Psoas muscle (tissue), 8 donors: Measurements from ENCODE around the gene CFAP74. TPM values are rescaled to one million over a fixed set of nuclear protein-coding genes. Genes with fewer than 3 reads are reported as not detected.
"Not testable (repeated sequence)": the region's sequence is repeated elsewhere in the genome, so short reads cannot be mapped to it uniquely, and the experiment has no call there.

Experiments
- ATAC-seq, 4 donors: fragments of 200-7000 bp; cut with Tn5 transposase; one replicate each; pipeline ENCODE4 v1.9.1; 2020; ENCODE audit warnings: moderate library complexity in 3 of 4, mild to moderate bottlenecking in 2 of 4
- DNase-seq, 2 donors: peaks; one replicate each; pipeline ENCODE4 v3.0.0-alpha.2; 2020
- H3K27ac ChIP-seq: fragments of 200-600 bp; one replicate; pipeline ENCODE4 v1.8.0; 2022
- H3K27me3 ChIP-seq, 3 donors: fragments of 200-600 bp in 1 of 3; one replicate each; pipeline versions ENCODE4 v1.6.1 to v1.8.0; 2013 to 2022; ENCODE audit warnings: low read length in 2 of 3, mild to moderate bottlenecking in 2 of 3, moderate library complexity in 1 of 3; ENCODE audit not compliant: insufficient read depth in 3 of 3
- H3K36me3 ChIP-seq, 2 donors: fragments of 200-600 bp in 1 of 2; one replicate each; pipeline versions ENCODE4 v1.6.1 to v1.8.0; 2013 to 2022; ENCODE audit warnings: low read depth in 1 of 2, mild to moderate bottlenecking in 1 of 2, moderate library complexity in 1 of 2; ENCODE audit not compliant: insufficient read depth in 1 of 2
- H3K4me1 ChIP-seq: fragments of 200-600 bp; one replicate; pipeline ENCODE4 v1.8.0; 2022
- H3K4me3 ChIP-seq: fragments of 200-600 bp; one replicate; pipeline ENCODE4 v1.8.0; 2022; ENCODE audit warnings: mild to moderate bottlenecking
- H3K9me3 ChIP-seq: fragments of 200-600 bp; one replicate; pipeline ENCODE4 v1.8.0; 2022
- CTCF ChIP-seq: fragments of 200-600 bp; IDR thresholded peaks from one replicate; pipeline ENCODE4 v1.8.0; 2022; ENCODE audit warnings: antibody characterized with exemption
- WGBS, 3 donors: extraction: QIAGEN DNeasy Blood & Tissue Kit; methylation state at CpG; one replicate each; pipeline versions ENCODE4 v1.1.6 to v1.1.7; 2013; 5-methylcytosine and 5-hydroxymethylcytosine counted together
- intact Hi-C, 2 donors: fragments of 100-400 bp; cut with DNase I; formaldehyde crosslinking; loops; one replicate each; pipeline versions ENCODE4 v1.11.0 to v1.14.2; 2022
- polyA plus RNA-seq, 3 donors: library from polyadenylated mRNA; stranded (reverse); fragments of 200-250 nt; gene quantifications; one replicate each; pipeline ENCODE4 v1.2.3, GENCODE V29; 2013
- total RNA-seq, 4 donors: library from RNA; stranded (reverse); fragmentation: NEBNext Ultra II Directional in 2 of 4; extraction: Animal tissue kit (Norgen Biotek cat#: 25700) in 2 of 4; gene quantifications; one replicate each; pipeline versions ENCODE4 v1.2.1 to v1.2.4, GENCODE V29; 2021 to 2023
- donor health status: healthy with polysubstance abuse.
- donor health status: DM: no; HTN: no; CAD: no; lungs with moderate emphysema.
- donor health status: Bipolar disorder and iron deficiency.
- donor health status: healthy.
- donor health status: DM: yes; HTN: yes; CAD: no.
- donor health status: DM: no; HTN: no; CAD: no.
- donor health status: DM: no; HTN: no; CAD: no.
- donor health status: DM: yes; HTN: yes; CAD: no.

The CFAP74 gene
- total and polyA plus RNA-seq, 7 donors: 0.01 to 0.05 TPM; not detected in 5

- DNase-seq: no peak
- no peak for ATAC-seq
- no peak for TF ChIP-seq CTCF
- H3K36me3 ChIP-seq: no peaks in the 10 kb centered on the region
- intact Hi-C loops: no loop called here
- H3K27ac ChIP-seq: no peak overlapping the region
- H3K4me3 ChIP-seq: no peak overlapping the region
- 53 to 57% (median 53%) methylated on average over 16 of the region's 16 CpGs for WGBS, 3 donors
- H3K4me1 ChIP-seq: no peaks in the 10 kb centered on the region
- H3K27me3 ChIP-seq: peaks cover 0 to 32% (median 0%) of the 10 kb centered on the region in 3 donors
- H3K9me3 ChIP-seq: no peaks in the 10 kb centered on the region
Observed at GRCh38 chr1:1937549-1938275, 65.9 kb downstream of the CFAP74 start.

- ATAC-seq (no peak), DNase-seq (no peak)
- Histone ChIP-seq H3K9me3 (no peaks in the 10 kb centered on the region), H3K4me1 (no peaks in the 10 kb centered on the region), H3K4me3 (no peak overlapping the region), H3K27me3 (peaks cover 0 to 28% (median 0%) of the 10 kb centered on the region in 3 donors), H3K36me3 (no peaks in the 10 kb centered on the region), H3K27ac (no peak overlapping the region)
- WGBS, 3 donors: 53 to 64% (median 55%) methylated on average over 15 of the region's 15 CpGs
- intact Hi-C loops: no loop called here
- TF ChIP-seq CTCF: no peak
Observed at GRCh38 chr1:1937061-1937460, 66.5 kb downstream of the CFAP74 start.

- H3K27ac ChIP-seq, DNase-seq, H3K36me3 ChIP-seq, H3K4me1 ChIP-seq, intact Hi-C loops, H3K4me3 ChIP-seq, H3K9me3 ChIP-seq, ATAC-seq: not testable (repeated sequence)
- 65 to 93% (median 74%) methylated on average over 4 to 19 of the region's 21 CpGs for WGBS, 3 donors
- peaks cover 0 to 13% (median 0%) of the 10 kb centered on the region in 3 donors for H3K27me3 ChIP-seq
Observed at GRCh38 chr1:1934848-1935247, 68.7 kb downstream of the CFAP74 start.

GRCh38 chr1:1929639-1930545 lies 73.7 kb downstream of the CFAP74 start:
- no peaks in the 10 kb centered on the region for H3K36me3 ChIP-seq
- no peak for DNase-seq
- H3K27me3 ChIP-seq: peaks cover 0 to 2% (median 0%) of the 10 kb centered on the region in 3 donors
- no peaks in the 10 kb centered on the region for H3K9me3 ChIP-seq
- no peak overlapping the region for H3K27ac ChIP-seq
- H3K4me3 ChIP-seq: no peak overlapping the region
- TF ChIP-seq CTCF: no peak
- peak in 1 of 4 donors; percentile 25 for ATAC-seq
- intact Hi-C loops: no loop called here
- WGBS, 3 donors: 78 to 86% (median 81%) methylated on average over 36 to 38 of the region's 38 CpGs
- no peaks in the 10 kb centered on the region for H3K4me1 ChIP-seq

- ATAC-seq (no peak), DNase-seq (no peak)
- 54 to 68% (median 54%) methylated on average over 9 to 10 of the region's 10 CpGs for WGBS, 3 donors
- intact Hi-C loops: no loop called here
- no peak overlapping the region for H3K4me3 ChIP-seq
- H3K9me3 ChIP-seq: no peaks in the 10 kb centered on the region
- H3K4me1 ChIP-seq: no peaks in the 10 kb centered on the region
- TF ChIP-seq CTCF: no peak
- no peaks in the 10 kb centered on the region for H3K36me3 ChIP-seq
- no peak overlapping the region for H3K27ac ChIP-seq
- H3K27me3 ChIP-seq: peaks cover 0 to 2% (median 0%) of the 10 kb centered on the region in 3 donors
Observed at GRCh38 chr1:1929102-1929638, 74.4 kb downstream of the CFAP74 start.
